ENCODE measurements around the gene CDK5R1.

The CDK5R1 gene

DNA sequence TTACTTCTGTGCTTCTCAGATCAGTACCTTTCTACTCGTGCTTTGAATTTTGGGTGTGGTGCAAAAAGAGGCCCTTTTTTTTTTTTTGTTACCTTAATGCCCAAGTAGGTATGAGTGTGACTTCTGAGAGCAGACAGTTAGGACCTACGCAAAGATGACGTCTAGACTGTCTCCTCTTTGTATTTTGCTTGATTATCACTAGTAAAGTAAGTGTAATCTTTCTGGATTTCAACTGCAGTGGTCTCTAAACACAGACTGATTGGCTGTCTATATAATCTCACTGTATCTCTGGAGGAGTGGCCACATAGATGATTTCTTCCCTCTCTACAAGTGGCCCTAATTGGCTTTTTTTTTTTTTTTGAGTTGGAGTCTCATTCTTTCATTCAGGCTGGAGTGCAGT lies 11.5 kb upstream of the CDK5R1 start:
- H4K20me1 ChIP-seq (ENCODE audit: insufficient read depth, low read length, poor library complexity, severe bottlenecking), result no peaks in the 10 kb centered on the region

GRCh38 chr17:32477220-32477619 lies 9.6 kb upstream of the CDK5R1 start:
- Histone ChIP-seq H3K9me3 (ENCODE audit: insufficient read depth, low read depth, low read length) (no peaks in the 10 kb centered on the region), H4K20me1 (ENCODE audit: insufficient read depth, low read length, poor library complexity, severe bottlenecking) (no peaks in the 10 kb centered on the region), H3K4me3 (ENCODE audit: low read length, poor library complexity, severe bottlenecking) (no peak overlapping the region), H3K9me2 (replicated peaks; ENCODE audit: low read depth, low read length) (no peaks in the 10 kb centered on the region), H3K27me3 (ENCODE audit: insufficient read depth, low read length, poor library complexity, severe bottlenecking) (no peaks in the 10 kb centered on the region), H3K4me1 (ENCODE audit: insufficient read depth, low read length, poor library complexity, severe bottlenecking) (no peaks in the 10 kb centered on the region), H3F3A (ENCODE audit: low read depth) (no peaks in the 10 kb centered on the region), H3K36me3 (ENCODE audit: insufficient read depth, low read length) (peaks cover 89% of the 10 kb centered on the region), H3K79me2 (ENCODE audit: insufficient read depth, low read length) (no peaks in the 10 kb centered on the region), H2AFZ (ENCODE audit: low read length) (no peak overlapping the region), H3K4me2 (ENCODE audit: low read depth, low read length, poor library complexity, severe bottlenecking) (no peak overlapping the region), H3K9ac (ENCODE audit: low read depth, low read length, poor library complexity, severe bottlenecking) (no peak overlapping the region)
- TF ChIP-seq CTCF (conservative IDR thresholded peaks at IDR 0.05; ENCODE audit: low read length) (no peak), EZH2phosphoT487 (IDR thresholded peaks at IDR 0.05; ENCODE audit: borderline replicate concordance) (no peak)

More for the DNA sequence above, 11.5 kb upstream of the CDK5R1 start:
- TF ChIP-seq CTCF (conservative IDR thresholded peaks at IDR 0.05; ENCODE audit: low read length), result no peak
- TF ChIP-seq EZH2phosphoT487 (IDR thresholded peaks at IDR 0.05; ENCODE audit: borderline replicate concordance), result no peak
- Histone ChIP-seq H2AFZ (ENCODE audit: low read length) (no peak overlapping the region), H3K4me1 (ENCODE audit: insufficient read depth, low read length, poor library complexity, severe bottlenecking) (no peaks in the 10 kb centered on the region), H3K9me2 (replicated peaks; ENCODE audit: low read depth, low read length) (no peaks in the 10 kb centered on the region), H3K79me2 (ENCODE audit: insufficient read depth, low read length) (no peaks in the 10 kb centered on the region), H3F3A (ENCODE audit: low read depth) (no peaks in the 10 kb centered on the region), H3K36me3 (ENCODE audit: insufficient read depth, low read length) (peaks cover 94% of the 10 kb centered on the region), H3K4me3 (ENCODE audit: low read length, poor library complexity, severe bottlenecking) (no peak overlapping the region), H3K9ac (ENCODE audit: low read depth, low read length, poor library complexity, severe bottlenecking) (no peak overlapping the region), H3K27me3 (ENCODE audit: insufficient read depth, low read length, poor library complexity, severe bottlenecking) (no peaks in the 10 kb centered on the region), H3K4me2 (ENCODE audit: low read depth, low read length, poor library complexity, severe bottlenecking) (no peak overlapping the region), H3K9me3 (ENCODE audit: insufficient read depth, low read depth, low read length) (no peaks in the 10 kb centered on the region)

DNA sequence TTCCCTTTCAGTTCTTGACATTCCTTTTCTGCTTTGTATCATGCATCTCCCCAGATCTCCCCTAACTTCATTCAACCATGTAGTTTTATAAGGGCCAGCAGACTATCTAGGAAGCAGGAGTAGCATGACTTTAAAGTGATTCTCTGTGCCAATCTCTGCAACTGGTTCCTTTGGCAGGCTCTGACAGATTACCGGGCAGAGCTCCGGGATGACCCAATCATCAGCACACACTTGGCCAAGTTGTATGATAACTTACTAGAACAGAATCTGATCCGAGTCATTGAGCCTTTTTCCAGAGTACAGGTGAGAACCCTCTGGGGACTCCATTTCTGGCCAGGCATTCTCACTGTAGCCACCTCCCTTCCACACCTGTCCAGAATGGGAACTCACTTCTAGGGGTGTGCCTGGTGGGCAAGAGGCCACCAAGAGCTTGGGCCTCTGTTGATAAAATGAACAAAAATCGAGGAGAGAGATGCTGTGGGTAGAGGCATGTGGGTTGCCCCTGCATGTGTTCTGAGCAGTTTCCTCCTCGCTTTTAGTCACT lies 7.6 kb upstream of the CDK5R1 start:
- no peak overlapping the region for H3K4me2 ChIP-seq (ENCODE audit: low read depth, low read length, poor library complexity, severe bottlenecking)
- no peaks in the 10 kb centered on the region for H3K4me1 ChIP-seq (ENCODE audit: insufficient read depth, low read length, poor library complexity, severe bottlenecking)
- no peaks in the 10 kb centered on the region for H3K9me2 ChIP-seq (replicated peaks; ENCODE audit: low read depth, low read length)
- TF ChIP-seq CTCF (conservative IDR thresholded peaks at IDR 0.05; ENCODE audit: low read length) (no peak), EZH2phosphoT487 (IDR thresholded peaks at IDR 0.05; ENCODE audit: borderline replicate concordance) (no peak)
- H3K9me3 ChIP-seq (ENCODE audit: insufficient read depth, low read depth, low read length), result no peaks in the 10 kb centered on the region
- no peaks in the 10 kb centered on the region for H3K27me3 ChIP-seq (ENCODE audit: insufficient read depth, low read length, poor library complexity, severe bottlenecking)
- H3K79me2 ChIP-seq (ENCODE audit: insufficient read depth, low read length), result no peaks in the 10 kb centered on the region
- peaks cover 75% of the 10 kb centered on the region for H3K36me3 ChIP-seq (ENCODE audit: insufficient read depth, low read length)
- H4K20me1 ChIP-seq (ENCODE audit: insufficient read depth, low read length, poor library complexity, severe bottlenecking), result no peaks in the 10 kb centered on the region
- no peaks in the 10 kb centered on the region for H3F3A ChIP-seq (ENCODE audit: low read depth)
- H3K4me3 ChIP-seq (ENCODE audit: low read length, poor library complexity, severe bottlenecking), result no peak overlapping the region
- H3K9ac ChIP-seq (ENCODE audit: low read depth, low read length, poor library complexity, severe bottlenecking), result no peak overlapping the region
- H2AFZ ChIP-seq (ENCODE audit: low read length), result no peak overlapping the region
